ENCODE data around the gene HOXC6. TPM values are rescaled to one million over a fixed set of nuclear protein-coding genes. Genes with fewer than 3 reads are reported as not detected.

HOXC6 gene
- total RNA-seq, 1 donor from 2014 or later: not detected

DNA sequence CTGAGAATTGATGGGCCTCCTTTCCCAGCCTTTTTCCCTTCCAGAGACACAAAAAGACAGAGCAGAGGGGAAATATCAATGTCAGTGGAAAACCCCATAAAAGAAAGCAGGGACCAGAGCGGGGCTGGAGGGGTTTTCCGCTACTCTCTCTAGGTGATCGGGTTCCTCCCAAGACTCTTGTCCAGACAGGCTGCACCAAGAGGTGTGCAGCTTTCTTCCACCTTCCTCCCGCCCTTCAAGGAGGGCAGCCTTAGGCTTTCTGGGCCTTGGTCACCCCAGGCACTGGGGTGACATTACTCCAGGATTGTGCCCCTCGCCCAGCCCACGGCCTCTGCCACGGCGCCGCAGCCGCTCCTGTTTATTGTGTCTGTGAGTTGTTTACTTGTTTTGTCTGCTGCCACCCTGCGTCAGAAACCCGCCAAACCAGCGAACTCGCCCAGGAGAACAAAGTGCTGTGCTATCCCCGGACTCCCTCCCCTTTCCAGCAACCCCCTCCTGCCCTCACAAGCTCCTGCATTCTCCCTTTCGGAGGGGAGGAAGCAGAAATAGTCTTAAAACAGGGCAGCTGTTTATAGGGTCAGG, 6.7 kb upstream of the HOXC6 start:
- intact Hi-C loops (cut with micrococcal nuclease): no loop called here

DNA sequence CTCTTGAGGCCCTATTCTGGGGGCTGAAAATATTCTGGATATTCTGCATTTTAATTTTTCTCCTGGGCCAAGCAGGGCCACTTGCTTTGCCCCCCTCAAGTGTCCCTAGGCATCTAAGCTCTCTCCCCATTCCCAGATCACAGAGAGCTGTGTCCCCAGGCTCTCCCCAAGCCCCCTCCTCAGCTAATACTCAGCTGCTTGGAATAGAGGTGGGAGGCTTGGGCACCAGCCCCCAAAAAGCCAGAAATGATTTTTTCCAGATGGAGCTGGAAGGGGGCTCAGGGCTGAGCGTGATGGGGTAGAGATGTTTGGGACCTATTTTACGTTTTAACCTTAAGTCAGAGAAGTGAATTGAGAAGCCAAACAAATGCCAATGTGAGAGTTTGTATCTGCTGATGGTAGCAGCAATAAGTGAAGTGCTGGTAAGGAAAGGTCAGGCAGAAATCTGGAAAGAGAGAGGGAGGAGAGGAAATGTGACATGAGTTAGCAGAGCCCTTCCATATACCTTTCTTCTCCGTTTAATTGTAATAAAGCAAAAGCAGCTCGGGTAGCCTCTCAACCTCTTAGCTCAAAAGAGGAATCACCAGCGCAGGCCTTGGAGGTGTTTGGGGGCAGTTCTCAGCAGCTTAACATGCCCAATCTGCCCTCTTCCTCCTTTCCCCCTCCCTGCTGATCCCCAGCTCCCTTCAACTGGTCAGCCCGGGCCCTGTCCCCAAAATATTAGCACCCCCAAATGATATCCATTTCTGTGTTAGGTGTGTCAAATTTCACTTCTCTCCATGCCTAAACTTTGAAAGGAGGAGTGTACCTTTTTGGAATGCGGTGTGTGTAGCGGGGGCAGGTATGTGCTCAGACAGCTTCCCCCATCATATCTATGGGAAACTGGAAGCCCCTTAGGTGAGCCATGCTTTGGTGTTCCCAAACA, 5.0 kb upstream of the HOXC6 start:
- TF ChIP-seq, protein P1, sequence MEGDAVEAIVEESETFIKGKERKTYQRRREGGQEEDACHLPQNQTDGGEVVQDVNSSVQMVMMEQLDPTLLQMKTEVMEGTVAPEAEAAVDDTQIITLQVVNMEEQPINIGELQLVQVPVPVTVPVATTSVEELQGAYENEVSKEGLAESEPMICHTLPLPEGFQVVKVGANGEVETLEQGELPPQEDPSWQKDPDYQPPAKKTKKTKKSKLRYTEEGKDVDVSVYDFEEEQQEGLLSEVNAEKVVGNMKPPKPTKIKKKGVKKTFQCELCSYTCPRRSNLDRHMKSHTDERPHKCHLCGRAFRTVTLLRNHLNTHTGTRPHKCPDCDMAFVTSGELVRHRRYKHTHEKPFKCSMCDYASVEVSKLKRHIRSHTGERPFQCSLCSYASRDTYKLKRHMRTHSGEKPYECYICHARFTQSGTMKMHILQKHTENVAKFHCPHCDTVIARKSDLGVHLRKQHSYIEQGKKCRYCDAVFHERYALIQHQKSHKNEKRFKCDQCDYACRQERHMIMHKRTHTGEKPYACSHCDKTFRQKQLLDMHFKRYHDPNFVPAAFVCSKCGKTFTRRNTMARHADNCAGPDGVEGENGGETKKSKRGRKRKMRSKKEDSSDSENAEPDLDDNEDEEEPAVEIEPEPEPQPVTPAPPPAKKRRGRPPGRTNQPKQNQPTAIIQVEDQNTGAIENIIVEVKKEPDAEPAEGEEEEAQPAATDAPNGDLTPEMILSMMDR (IDR thresholded peaks at IDR 0.05; ENCODE audit: borderline replicate concordance): no peak
- no peaks in the 10 kb centered on the region for H3K9me3 ChIP-seq (replicated peaks)
- H3K27me3 ChIP-seq (ENCODE audit: low read depth): peaks cover 100% of the 10 kb centered on the region
- peaks cover 23% of the 10 kb centered on the region for H3K4me1 ChIP-seq
- no peak for DNase-seq
- no peak overlapping the region for H3K4me3 ChIP-seq
- no peak overlapping the region for H3K27ac ChIP-seq (replicated peaks)
- H3K36me3 ChIP-seq: no peaks in the 10 kb centered on the region
- intact Hi-C loops (cut with micrococcal nuclease): no loop called here

More for the DNA sequence above, 6.7 kb upstream of the HOXC6 start:
- H3K27me3 ChIP-seq (ENCODE audit: low read depth): peaks cover 100% of the 10 kb centered on the region
- no peak overlapping the region for H3K27ac ChIP-seq (replicated peaks)
- no peaks in the 10 kb centered on the region for H3K9me3 ChIP-seq (replicated peaks)
- no peak overlapping the region for H3K4me3 ChIP-seq
- no peaks in the 10 kb centered on the region for H3K36me3 ChIP-seq
- no peak for DNase-seq
- TF ChIP-seq, protein P1 (IDR thresholded peaks at IDR 0.05; ENCODE audit: borderline replicate concordance): no peak
- H3K4me1 ChIP-seq: peaks cover 39% of the 10 kb centered on the region

DNA sequence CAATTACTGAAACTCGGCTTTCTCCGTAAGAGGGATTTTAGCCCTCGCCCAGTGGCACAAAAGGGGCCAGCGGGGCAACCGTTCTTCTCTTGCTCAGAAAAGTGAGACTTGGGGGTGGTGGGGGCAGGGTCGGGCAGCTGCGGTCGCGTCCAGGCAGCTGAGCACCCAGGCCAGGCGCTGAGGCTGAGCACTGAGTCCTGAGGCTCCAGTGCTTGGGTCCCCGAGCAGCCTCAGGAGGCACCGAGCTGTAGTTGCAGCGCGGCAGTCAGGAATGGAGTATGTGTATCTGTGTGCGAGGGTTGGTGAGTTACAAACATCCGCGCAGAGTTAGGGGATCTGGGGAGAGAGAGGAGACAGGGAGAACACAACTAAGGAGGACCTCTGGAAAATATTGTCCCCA, 4.1 kb upstream of the HOXC6 start:
- no peaks in the 10 kb centered on the region for H3K9me3 ChIP-seq (replicated peaks)
- intact Hi-C loops (cut with micrococcal nuclease): no loop called here
- no peak overlapping the region for H3K4me3 ChIP-seq
- no peak overlapping the region for H3K27ac ChIP-seq (replicated peaks)
- DNase-seq: no peak
- TF ChIP-seq, protein P1 (IDR thresholded peaks at IDR 0.05; ENCODE audit: borderline replicate concordance): no peak
- H3K4me1 ChIP-seq: peaks cover 20% of the 10 kb centered on the region
- H3K27me3 ChIP-seq (ENCODE audit: low read depth): peaks cover 100% of the 10 kb centered on the region
- no peaks in the 10 kb centered on the region for H3K36me3 ChIP-seq

DNA sequence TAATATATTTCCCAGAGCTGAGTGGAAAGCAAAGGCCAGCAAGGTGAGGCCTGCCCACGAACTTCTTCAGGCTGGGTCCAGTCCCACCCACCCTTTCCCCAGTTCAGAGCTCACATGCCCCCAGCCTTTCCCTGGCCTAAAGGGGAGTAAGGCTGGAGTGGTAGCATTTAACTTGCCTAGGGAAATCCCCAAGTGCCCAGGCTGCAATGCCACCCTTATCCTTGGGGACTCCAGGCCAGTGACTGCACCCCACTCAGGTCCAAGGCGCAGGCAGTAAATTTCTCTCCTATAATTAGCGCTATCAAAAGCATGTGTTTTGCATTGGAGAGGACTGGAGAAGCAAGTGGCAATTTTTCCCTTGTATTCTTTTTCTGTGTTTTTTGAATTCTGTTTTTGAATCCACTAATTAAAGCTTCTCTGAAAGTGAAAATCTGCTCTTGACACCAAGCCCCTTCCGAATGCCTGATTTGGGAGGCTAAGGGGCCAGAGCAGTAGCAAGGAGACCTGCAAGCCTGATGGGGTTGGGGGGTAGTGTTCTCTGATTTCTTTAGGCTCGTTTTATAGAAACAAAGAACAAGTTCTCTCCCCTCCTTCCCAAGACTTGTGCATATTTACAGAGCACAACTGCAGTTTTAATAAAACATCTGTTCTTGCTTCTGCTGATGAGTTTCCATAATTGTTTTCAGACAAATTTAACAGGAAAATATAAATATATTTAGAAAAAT, 3.5 kb upstream of the HOXC6 start:
- Histone ChIP-seq H3K27ac (replicated peaks) (no peak overlapping the region), H3K4me3 (no peak overlapping the region), H3K9me3 (replicated peaks) (no peaks in the 10 kb centered on the region), H3K36me3 (no peaks in the 10 kb centered on the region), H3K4me1 (peaks cover 19% of the 10 kb centered on the region), H3K27me3 (ENCODE audit: low read depth) (peaks cover 100% of the 10 kb centered on the region)
- intact Hi-C loops (cut with micrococcal nuclease): no loop called here
- DNase-seq: no peak
- TF ChIP-seq, protein P1 (IDR thresholded peaks at IDR 0.05; ENCODE audit: borderline replicate concordance): no peak

Measured in left ventricle myocardium inferior (tissue), 1 donor.